Keratinocyte (primary cell): ENCODE measurements around the gene UPK3BL1. TPM values are rescaled to one million over a fixed set of nuclear protein-coding genes. Genes with fewer than 3 reads are reported as not detected.
"Not testable (repeated sequence)": the region's sequence is repeated elsewhere in the genome, so short reads cannot be mapped to it uniquely, and the experiment has no call there.

ENCODE experiments used
- DNase-seq: peaks from one replicate; pipeline ENCODE4 v3.0.0-alpha.2; 2011; ENCODE audit warnings: low read depth, missing footprints, low spot score
- FAIRE-seq: peaks from 2 replicates; lab custom pipeline; 2011; peaks lifted over from hg19 to GRCh38; lab: Jason Lieb, UNC
- H2AFZ ChIP-seq: 2 replicates; pipeline ENCODE4 v1.6.0; 2012; ENCODE audit warnings: low read length, control low read depth, inconsistent platforms; ENCODE audit not compliant: control insufficient read depth
- H3K27ac ChIP-seq: 2 replicates; pipeline ENCODE4 v1.5.1; 2011; ENCODE audit warnings: low read length; ENCODE audit not compliant: control insufficient read depth, insufficient read depth
- H3K27me3 ChIP-seq: 3 replicates; pipeline ENCODE4 v1.6.0; 2011; ENCODE audit warnings: low read length; ENCODE audit not compliant: control insufficient read depth, insufficient read depth; ENCODE audit errors: extremely low read depth
- H3K36me3 ChIP-seq, 2 experiments: 2 replicates in 1 of 2; 3 replicates in 1 of 2; pipeline ENCODE4 v1.5.1; 2011; ENCODE audit warnings: low read length in 2 of 2, mild to moderate bottlenecking in 1 of 2; ENCODE audit not compliant: control insufficient read depth in 2 of 2, insufficient read depth in 2 of 2; ENCODE audit errors: extremely low read depth in 1 of 2
- H3K4me1 ChIP-seq: 3 replicates; pipeline ENCODE4 v1.5.1; 2011; ENCODE audit warnings: low read length; ENCODE audit not compliant: control insufficient read depth, insufficient read depth; ENCODE audit errors: extremely low read depth
- H3K4me2 ChIP-seq: 3 replicates; pipeline ENCODE4 v1.6.0; 2011; ENCODE audit warnings: low read depth, low read length; ENCODE audit not compliant: control insufficient read depth, insufficient read depth; ENCODE audit errors: extremely low read depth
- H3K4me3 ChIP-seq, 3 experiments: fragments of 200-600 bp in 1 of 3; sonication (generic) in 1 of 3; 2 replicates in 2 of 3; 3 replicates in 1 of 3; pipeline ENCODE4 v1.5.1; 2011 to 2016; ENCODE audit warnings: low read length in 3 of 3, mild to moderate bottlenecking in 3 of 3, control low read depth in 2 of 3, inconsistent platforms in 1 of 3, low read depth in 1 of 3, mixed read lengths in 1 of 3, mixed run types in 1 of 3, moderate library complexity in 1 of 3; ENCODE audit not compliant: control insufficient read depth in 2 of 3, insufficient read depth in 2 of 3; ENCODE audit errors: extremely low read depth in 1 of 3
- H3K79me2 ChIP-seq: 2 replicates; pipeline ENCODE4 v1.6.0; 2012; ENCODE audit warnings: low read length; ENCODE audit not compliant: control insufficient read depth, insufficient read depth
- H3K9ac ChIP-seq: 3 replicates; pipeline ENCODE4 v1.6.0; 2011; ENCODE audit warnings: low read length; ENCODE audit not compliant: control insufficient read depth, insufficient read depth; ENCODE audit errors: extremely low read depth
- H3K9me1 ChIP-seq: 3 replicates; pipeline ENCODE4 v1.6.0; 2011; ENCODE audit warnings: low read length; ENCODE audit not compliant: control insufficient read depth, insufficient read depth; ENCODE audit errors: extremely low read depth
- H3K9me3 ChIP-seq: 2 replicates; pipeline ENCODE4 v1.5.1; 2012; ENCODE audit warnings: low read depth, low read length; ENCODE audit not compliant: control insufficient read depth
- H4K20me1 ChIP-seq: 3 replicates; pipeline ENCODE4 v1.6.0; 2011; ENCODE audit warnings: low read length; ENCODE audit not compliant: control insufficient read depth, insufficient read depth; ENCODE audit errors: extremely low read depth
- dilution Hi-C: fragments of 300-500 bp; cut with MboI; formaldehyde crosslinking; loops from one replicate; pipeline ENCODE4 v1.7.0; 2020; ENCODE audit warnings: low sequenced_read_pairs; ENCODE audit not compliant: extremely low pct_ligation_motif_present
- polyA plus RNA-seq, 5 experiments: library from polyadenylated mRNA; depleted of rRNA in 3 of 5; stranded (reverse) in 3 of 5; stranded (forward) in 1 of 5; unstranded in 1 of 5; fragments of >200 nt; gene quantifications; 1 replicate in 1 of 5; 2 replicates in 3 of 5; 3 replicates in 1 of 5; pipeline versions ENCODE4 v1.2.1 to v1.2.3, GENCODE V29; 2011 to 2012; ENCODE audit warnings: missing spikeins in 2 of 5, low read depth in 1 of 5, low replicate concordance in 1 of 5

UPK3BL1 gene
- polyA plus RNA-seq, 1 donor (not counting 4 experiments of a cell fraction or from before 2014, with no cell fraction given): 48.2 TPM

DNA sequence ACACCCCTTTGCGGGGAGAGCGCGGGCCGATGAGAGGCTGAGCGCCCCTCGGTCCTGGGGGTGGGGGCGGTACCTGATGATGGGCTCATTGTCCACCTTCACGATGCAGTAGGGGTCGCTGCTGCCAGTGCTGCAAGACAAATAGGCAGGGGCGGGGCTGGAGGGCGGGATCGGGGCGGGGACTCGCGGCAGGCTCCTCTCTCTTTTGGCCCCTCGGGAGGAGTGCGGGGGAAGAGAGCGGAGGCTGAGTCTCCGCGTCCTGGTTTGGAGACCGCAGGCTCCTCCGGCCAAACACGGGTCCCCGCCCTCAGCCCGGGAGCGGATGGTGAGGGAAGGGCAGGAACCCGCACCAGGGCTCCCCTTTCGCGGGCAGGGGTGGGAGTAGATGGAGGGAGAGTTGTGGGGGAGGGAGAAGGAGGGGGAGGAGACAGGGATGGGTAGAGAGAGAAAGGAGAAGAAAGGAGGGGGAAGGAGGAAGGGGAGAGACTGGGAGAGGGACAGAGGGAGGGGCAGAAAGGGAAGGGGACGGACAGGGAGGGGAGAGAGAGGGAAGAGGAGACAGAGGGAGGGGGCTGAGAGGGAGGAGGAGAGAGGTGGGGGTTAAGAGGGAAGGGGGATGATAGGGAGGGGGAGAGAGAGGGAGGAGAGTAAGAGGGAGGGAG lies 31.4 kb downstream of the UPK3BL1 start:
- H3K9me1 ChIP-seq, H3K27me3 ChIP-seq, FAIRE-seq, H3K4me3 ChIP-seq, H3K36me3 ChIP-seq, H3K9me3 ChIP-seq, H3K4me2 ChIP-seq, H3K27ac ChIP-seq, H2AFZ ChIP-seq, H3K4me1 ChIP-seq, H4K20me1 ChIP-seq, DNase-seq, H3K79me2 ChIP-seq, dilution Hi-C loops, H3K9ac ChIP-seq: not testable (repeated sequence)

- H3K4me2 ChIP-seq, H3K9me3 ChIP-seq, H3K4me1 ChIP-seq, H3K27ac ChIP-seq, H3K27me3 ChIP-seq, H3K9ac ChIP-seq, H3K9me1 ChIP-seq, dilution Hi-C loops, H4K20me1 ChIP-seq, H3K79me2 ChIP-seq, DNase-seq, H3K4me3 ChIP-seq, H2AFZ ChIP-seq, H3K36me3 ChIP-seq: not testable (repeated sequence)
- peak; percentile 69 for FAIRE-seq
These were observed 32.1 kb downstream of the UPK3BL1 start for GRCh38 chr7:102610441-102610840.

GRCh38 chr7:102609734-102610133 lies 32.9 kb downstream of the UPK3BL1 start:
- H4K20me1 ChIP-seq, H3K9me1 ChIP-seq, H3K79me2 ChIP-seq, dilution Hi-C loops, H2AFZ ChIP-seq, H3K4me2 ChIP-seq, H3K9me3 ChIP-seq, H3K9ac ChIP-seq, H3K4me1 ChIP-seq, H3K27ac ChIP-seq, H3K36me3 ChIP-seq, H3K27me3 ChIP-seq, DNase-seq, FAIRE-seq, H3K4me3 ChIP-seq: not testable (repeated sequence)

- H3K9me3 ChIP-seq, H3K79me2 ChIP-seq, H3K4me1 ChIP-seq, H3K27ac ChIP-seq, H4K20me1 ChIP-seq, DNase-seq, H2AFZ ChIP-seq, H3K4me2 ChIP-seq, H3K36me3 ChIP-seq, FAIRE-seq, dilution Hi-C loops, H3K27me3 ChIP-seq, H3K4me3 ChIP-seq, H3K9ac ChIP-seq, H3K9me1 ChIP-seq: not testable (repeated sequence)
These were observed 35.7 kb downstream of the UPK3BL1 start for GRCh38 chr7:102606848-102607247.

GRCh38 chr7:102604431-102605145 lies 38.0 kb downstream of the UPK3BL1 start:
- H3K27me3 ChIP-seq, DNase-seq, H3K9ac ChIP-seq, H3K9me1 ChIP-seq, H2AFZ ChIP-seq, H3K36me3 ChIP-seq, H4K20me1 ChIP-seq, H3K4me2 ChIP-seq, H3K9me3 ChIP-seq, H3K4me3 ChIP-seq, H3K4me1 ChIP-seq, FAIRE-seq, dilution Hi-C loops, H3K27ac ChIP-seq, H3K79me2 ChIP-seq: not testable (repeated sequence)
